Measurements from ENCODE around the gene IFNE. TPM values are rescaled to one million over a fixed set of nuclear protein-coding genes. Genes with fewer than 3 reads are reported as not detected.

The IFNE gene
- 0.86 and 1.6 TPM in 2 replicates for total RNA-seq

GRCh38 chr9:21482213-21482612 lies at the start of gene IFNE:
Gene IFNE (minus strand): TSS chr9:21482313. CDS start chr9:21481694, 619 bp downstream.

GRCh38 chr9:21440139-21440538 lies 42.0 kb downstream of the IFNE start, which contains the start of gene IFNA1:
Gene IFNA1 (plus strand): TSS chr9:21440439. CDS start chr9:21440508, 69 bp downstream.

Small RNA genes lying within 50 kb of the gene (small RNA-seq; reads per million reads assigned to genes)
- 1,222 reads per million, percentile 100 among the genes with 10 or more reads in this experiment for gene MIR31
- not detected for gene RF00157

Other genes starting within 250 kb of the IFNE start
- gene IFNA14, start 242.3 kb downstream of the IFNE start, total RNA-seq, result not detected in 2 replicates
- gene IFNA5, start 177.0 kb downstream of the IFNE start, total RNA-seq, result not detected in 2 replicates
- 34.0 and 41.5 TPM in 2 replicates for gene KLHL9, start 146.9 kb downstream of the IFNE start, total RNA-seq
- gene IFNA6, start 131.4 kb downstream of the IFNE start, total RNA-seq, result not detected in 2 replicates
- gene IFNA13, start 114.3 kb downstream of the IFNE start, total RNA-seq, result not detected in 2 replicates
- not detected in 2 replicates for gene IFNA2, start 96.9 kb downstream of the IFNE start, total RNA-seq
- gene IFNA8, start 73.2 kb downstream of the IFNE start, total RNA-seq, result not detected in 2 replicates
- not detected in 2 replicates for gene IFNA1, start 41.9 kb downstream of the IFNE start, total RNA-seq

All from vein endothelial cell (primary cell).